GM12878 (cell line): ENCODE results near the gene SRP54. TPM values are rescaled to one million over a fixed set of nuclear protein-coding genes. Genes with fewer than 3 reads are reported as not detected.
A peak's percentile ranks its signal among the peaks of the same experiment; 100 is the strongest.

Source experiments
- BHLHE40 ChIP-seq, 2 experiments: fragments of 450-650 bp in 1 of 2; IDR thresholded peaks; 2 replicates each; pipeline ENCODE4 v1.6.1; 2011 to 2017; ENCODE audit warnings: low read depth in 2 of 2, borderline replicate concordance in 1 of 2, improper control_type of control experiment in 1 of 2, low read length in 1 of 2, mild to moderate bottlenecking in 1 of 2
- CEBPB ChIP-seq, 2 experiments: fragments of 150-350 bp in 1 of 2; IDR thresholded peaks; 2 replicates each; pipeline ENCODE4 v1.6.1; 2012 to 2014; ENCODE audit warnings: low read depth in 2 of 2, low read length in 2 of 2, borderline replicate concordance in 1 of 2, inconsistent platforms in 1 of 2
- E4F1 ChIP-seq: fragments of 450-650 bp; IDR thresholded peaks from 2 replicates; pipeline ENCODE4 v1.6.1; 2018; ENCODE audit warnings: borderline replicate concordance, mild to moderate bottlenecking; ENCODE audit not compliant: partially characterized antibody
- EGR1 ChIP-seq, 2 experiments: IDR thresholded peaks; 1 replicate in 1 of 2; 2 replicates in 1 of 2; pipeline ENCODE4 v1.6.1; 2011 to 2012; ENCODE audit warnings: low read depth in 2 of 2, low read length in 2 of 2, borderline replicate concordance in 1 of 2, mild to moderate bottlenecking in 1 of 2, moderate library complexity in 1 of 2
- GATAD2B ChIP-seq: fragments of 450-650 bp; conservative IDR thresholded peaks from 2 replicates; pipeline ENCODE4 v1.6.1; 2017; ENCODE audit warnings: low read depth, mild to moderate bottlenecking, moderate library complexity
- HDAC6 ChIP-seq: fragments of 200-600 bp; sonication (generic); IDR thresholded peaks from one replicate; pipeline ENCODE4 v1.8.0; 2017; ENCODE audit warnings: antibody characterized with exemption; ENCODE audit not compliant: unreplicated experiment
- IKZF1 ChIP-seq: fragments of 450-650 bp; conservative IDR thresholded peaks from 2 replicates; pipeline ENCODE4 v1.6.1; 2017; ENCODE audit warnings: antibody characterized with exemption, mild to moderate bottlenecking
- JUNB ChIP-seq: IDR thresholded peaks from 2 replicates; pipeline ENCODE4 v1.6.1; 2016; ENCODE audit warnings: antibody characterized with exemption, mild to moderate bottlenecking
- KLF5 ChIP-seq: fragments of 450-650 bp; IDR thresholded peaks from 2 replicates; pipeline ENCODE4 v1.6.1; 2014; ENCODE audit warnings: mild to moderate bottlenecking; ENCODE audit not compliant: partially characterized antibody
- LARP7 ChIP-seq: fragments of 450-650 bp; IDR thresholded peaks from 2 replicates; pipeline ENCODE4 v1.6.1; 2017; ENCODE audit warnings: mild to moderate bottlenecking
- MYC ChIP-seq: IDR thresholded peaks from 2 replicates; pipeline ENCODE4 v1.6.1; 2011; ENCODE audit warnings: mild to moderate bottlenecking, low read length, moderate library complexity, inconsistent platforms; ENCODE audit not compliant: insufficient read depth, insufficient replicate concordance, insufficient read length, severe bottlenecking
- NFIC ChIP-seq: IDR thresholded peaks from 2 replicates; pipeline ENCODE4 v1.6.1; 2012; ENCODE audit warnings: low read depth, mild to moderate bottlenecking, inconsistent platforms, low read length, moderate library complexity
- NFXL1 ChIP-seq: fragments of 450-650 bp; IDR thresholded peaks from 2 replicates; pipeline ENCODE4 v1.6.1; 2017; ENCODE audit warnings: antibody characterized with exemption, mild to moderate bottlenecking, borderline replicate concordance
- NR2C1 ChIP-seq: fragments of 450-650 bp; IDR thresholded peaks from 2 replicates; pipeline ENCODE4 v1.6.1; 2017; ENCODE audit warnings: antibody characterized with exemption, mild to moderate bottlenecking, moderate library complexity
- PAX5 ChIP-seq: IDR thresholded peaks from 2 replicates; pipeline ENCODE4 v1.6.1; 2011; ENCODE audit warnings: low read depth, low read length, borderline replicate concordance
- PAX8 ChIP-seq: fragments of 450-650 bp; IDR thresholded peaks from 2 replicates; pipeline ENCODE4 v1.6.1; 2017; ENCODE audit warnings: mild to moderate bottlenecking, moderate library complexity
- SPI1 ChIP-seq: IDR thresholded peaks from 2 replicates; pipeline ENCODE4 v1.6.1; 2011; ENCODE audit warnings: low read depth, mild to moderate bottlenecking, low read length, moderate library complexity, borderline replicate concordance; ENCODE audit not compliant: insufficient read depth
- SREBF1 ChIP-seq: IDR thresholded peaks from 2 replicates; pipeline ENCODE4 v1.6.1; 2012; ENCODE audit warnings: mild to moderate bottlenecking, low read length
- ZBTB33 ChIP-seq: fragments of 450-650 bp; IDR thresholded peaks from 2 replicates; pipeline ENCODE4 v1.6.1; 2017; ENCODE audit warnings: mild to moderate bottlenecking
- ZNF24 ChIP-seq: fragments of 450-650 bp; IDR thresholded peaks from 2 replicates; pipeline ENCODE4 v1.6.1; 2017; ENCODE audit warnings: antibody characterized with exemption, mild to moderate bottlenecking
- ZNF622 ChIP-seq: fragments of 450-650 bp; IDR thresholded peaks from 2 replicates; pipeline ENCODE4 v1.6.1; 2017; ENCODE audit warnings: mild to moderate bottlenecking, inconsistent platforms
- polyA plus RNA-seq, 11 experiments: library from polyadenylated mRNA; depleted of rRNA in 4 of 11; unstranded in 6 of 11; stranded (reverse) in 5 of 11; fragments of >200 nt; fragmentation: Nextera tagmentation in 4 of 11; fragmentation: Illumina TruSeq in 1 of 11; extraction: Ambion mirVana in 4 of 11; extraction: Trizol in 1 of 11; gene quantifications; 1 replicate in 1 of 11; 2 replicates in 10 of 11; pipeline versions ENCODE4 v1.2.1 to v1.2.3, GENCODE V29; 2011 to 2016; ENCODE audit warnings: inconsistent platforms in 2 of 11, missing spikeins in 2 of 11, low read depth in 1 of 11
- total RNA-seq, 4 experiments: library from RNA; depleted of rRNA in 3 of 4; stranded (reverse); fragments of >200 nt in 3 of 4; fragmentation: Illumina TruSeq in 1 of 4; extraction: Trizol in 1 of 4; gene quantifications; 2 replicates each; pipeline versions ENCODE4 v1.2.1 to v1.2.3, GENCODE V29; 2013 to 2021
- TF ChIP-seq, protein P1 (sequence below): fragments of 150-350 bp; IDR thresholded peaks from 2 replicates; pipeline ENCODE4 v1.6.1; 2016; ENCODE audit warnings: low read depth, low read length

Gene SRP54
- total and polyA plus RNA-seq, 10 of the 15 experiments (the other 5 are each of a cell fraction or from before 2014, with no cell fraction given), result 54.1 to 130 (median 72.3) TPM

- TF ChIP-seq, protein P1, sequence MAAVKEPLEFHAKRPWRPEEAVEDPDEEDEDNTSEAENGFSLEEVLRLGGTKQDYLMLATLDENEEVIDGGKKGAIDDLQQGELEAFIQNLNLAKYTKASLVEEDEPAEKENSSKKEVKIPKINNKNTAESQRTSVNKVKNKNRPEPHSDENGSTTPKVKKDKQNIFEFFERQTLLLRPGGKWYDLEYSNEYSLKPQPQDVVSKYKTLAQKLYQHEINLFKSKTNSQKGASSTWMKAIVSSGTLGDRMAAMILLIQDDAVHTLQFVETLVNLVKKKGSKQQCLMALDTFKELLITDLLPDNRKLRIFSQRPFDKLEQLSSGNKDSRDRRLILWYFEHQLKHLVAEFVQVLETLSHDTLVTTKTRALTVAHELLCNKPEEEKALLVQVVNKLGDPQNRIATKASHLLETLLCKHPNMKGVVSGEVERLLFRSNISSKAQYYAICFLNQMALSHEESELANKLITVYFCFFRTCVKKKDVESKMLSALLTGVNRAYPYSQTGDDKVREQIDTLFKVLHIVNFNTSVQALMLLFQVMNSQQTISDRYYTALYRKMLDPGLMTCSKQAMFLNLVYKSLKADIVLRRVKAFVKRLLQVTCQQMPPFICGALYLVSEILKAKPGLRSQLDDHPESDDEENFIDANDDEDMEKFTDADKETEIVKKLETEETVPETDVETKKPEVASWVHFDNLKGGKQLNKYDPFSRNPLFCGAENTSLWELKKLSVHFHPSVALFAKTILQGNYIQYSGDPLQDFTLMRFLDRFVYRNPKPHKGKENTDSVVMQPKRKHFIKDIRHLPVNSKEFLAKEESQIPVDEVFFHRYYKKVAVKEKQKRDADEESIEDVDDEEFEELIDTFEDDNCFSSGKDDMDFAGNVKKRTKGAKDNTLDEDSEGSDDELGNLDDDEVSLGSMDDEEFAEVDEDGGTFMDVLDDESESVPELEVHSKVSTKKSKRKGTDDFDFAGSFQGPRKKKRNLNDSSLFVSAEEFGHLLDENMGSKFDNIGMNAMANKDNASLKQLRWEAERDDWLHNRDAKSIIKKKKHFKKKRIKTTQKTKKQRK, result no peak
- TF ChIP-seq IKZF1 (peak; percentile 85), KLF5 (peak; percentile 89), PAX5 (peak; percentile 59; the same call in 1 of the 2 replicates), ZNF24 (no peak), LARP7 (peak; percentile 69; the same call in 1 of the 2 replicates), NR2C1 (peak; percentile 99), SPI1 (0 out of 2 replicates have a peak, but pooled peaks have one; percentile 8), ZBTB33 (no peak; the same call in 1 of the 2 replicates), GATAD2B (peak; percentile 81; the same call in 1 of the 2 replicates), JUNB (0 out of 2 replicates have a peak, but pooled peaks have one; percentile 13), EGR1 (IDR thresholded peaks at IDR 0.05; ENCODE audit: borderline replicate concordance in 1 of 2, low read depth in 2 of 2, low read length in 2 of 2) (0 out of 3 replicates have a peak, but pooled peaks of 1 of the 2 experiments have one; percentile 29), HDAC6 (no peak), MYC (peak; percentile 55), NFIC (no peak), BHLHE40 (IDR thresholded peaks at IDR 0.05; ENCODE audit: borderline replicate concordance in 1 of 2, low read depth in 2 of 2, low read length in 1 of 2) (peak; percentile 100), ZNF622 (no peak), SREBF1 (peak; percentile 67; the same call in 1 of the 2 replicates), CEBPB (IDR thresholded peaks at IDR 0.05; ENCODE audit: borderline replicate concordance in 1 of 2, low read depth in 2 of 2, low read length in 2 of 2) (no peak), NFXL1 (no peak), E4F1 (peak; percentile 54), PAX8 (0 out of 2 replicates have a peak, but pooled peaks have one; percentile 33)
Observed at GRCh38 chr14:34982421-34983147, at the start of gene SRP54 (continued).
